Measurements from ENCODE around the gene TSPYL1. TPM values are rescaled to one million over a fixed set of nuclear protein-coding genes. Genes with fewer than 3 reads are reported as not detected.
A peak's percentile ranks its signal among the peaks of the same experiment; 100 is the strongest.

TSPYL1 gene
- total RNA-seq, 1 donor: 114 TPM

DNA sequence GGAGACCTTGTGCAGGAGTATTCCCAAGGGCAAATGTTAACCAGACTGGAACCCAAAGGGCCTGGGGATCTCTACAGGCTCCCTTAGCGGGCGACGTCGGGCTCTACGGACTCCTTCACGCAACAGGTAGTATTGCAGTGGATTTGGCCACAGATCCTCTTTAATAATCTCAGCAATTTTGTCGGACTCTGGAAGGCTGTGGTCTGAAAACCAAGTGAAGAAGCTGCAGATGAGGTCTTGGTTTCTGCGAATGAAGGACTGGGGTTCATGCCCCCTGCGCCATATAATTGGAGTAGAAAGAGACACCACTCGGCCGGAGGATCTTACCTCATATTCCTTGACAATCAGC is 1.3 kb downstream of the TSPYL1 start:
- no peak for DNase-seq (ENCODE audit: low read depth)
- peak overlapping the region; percentile 96 for H3K4me3 ChIP-seq (ENCODE audit: low read depth, low read length)
- TF ChIP-seq, protein P1, sequence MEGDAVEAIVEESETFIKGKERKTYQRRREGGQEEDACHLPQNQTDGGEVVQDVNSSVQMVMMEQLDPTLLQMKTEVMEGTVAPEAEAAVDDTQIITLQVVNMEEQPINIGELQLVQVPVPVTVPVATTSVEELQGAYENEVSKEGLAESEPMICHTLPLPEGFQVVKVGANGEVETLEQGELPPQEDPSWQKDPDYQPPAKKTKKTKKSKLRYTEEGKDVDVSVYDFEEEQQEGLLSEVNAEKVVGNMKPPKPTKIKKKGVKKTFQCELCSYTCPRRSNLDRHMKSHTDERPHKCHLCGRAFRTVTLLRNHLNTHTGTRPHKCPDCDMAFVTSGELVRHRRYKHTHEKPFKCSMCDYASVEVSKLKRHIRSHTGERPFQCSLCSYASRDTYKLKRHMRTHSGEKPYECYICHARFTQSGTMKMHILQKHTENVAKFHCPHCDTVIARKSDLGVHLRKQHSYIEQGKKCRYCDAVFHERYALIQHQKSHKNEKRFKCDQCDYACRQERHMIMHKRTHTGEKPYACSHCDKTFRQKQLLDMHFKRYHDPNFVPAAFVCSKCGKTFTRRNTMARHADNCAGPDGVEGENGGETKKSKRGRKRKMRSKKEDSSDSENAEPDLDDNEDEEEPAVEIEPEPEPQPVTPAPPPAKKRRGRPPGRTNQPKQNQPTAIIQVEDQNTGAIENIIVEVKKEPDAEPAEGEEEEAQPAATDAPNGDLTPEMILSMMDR (IDR thresholded peaks at IDR 0.05; ENCODE audit: insufficient read depth, low read depth, low read length): no peak

DNA sequence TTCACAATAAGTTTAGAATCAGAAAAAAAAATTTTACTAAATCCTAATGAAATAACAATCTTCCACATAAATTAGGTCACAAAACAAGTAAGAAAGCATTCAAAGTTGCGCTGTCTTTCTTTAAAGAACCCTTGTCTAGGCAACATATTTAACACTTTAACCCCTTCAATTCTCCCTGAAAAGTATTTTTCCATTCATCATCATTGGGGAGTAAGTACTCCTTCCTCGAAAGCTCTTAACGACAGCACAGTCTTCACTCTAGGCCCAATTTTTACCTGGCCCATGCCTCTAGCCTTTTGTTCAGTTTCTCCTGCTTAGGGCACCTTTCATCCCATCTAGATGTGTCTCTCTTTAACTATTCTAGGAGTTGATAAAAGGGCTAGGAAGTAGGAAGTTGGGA is 2.6 kb downstream of the TSPYL1 start:
- TF ChIP-seq, protein P1 (IDR thresholded peaks at IDR 0.05; ENCODE audit: insufficient read depth, low read depth, low read length): no peak
- no peak for DNase-seq (ENCODE audit: low read depth)
- peak overlapping the region; percentile 96 for H3K4me3 ChIP-seq (ENCODE audit: low read depth, low read length)

DNA sequence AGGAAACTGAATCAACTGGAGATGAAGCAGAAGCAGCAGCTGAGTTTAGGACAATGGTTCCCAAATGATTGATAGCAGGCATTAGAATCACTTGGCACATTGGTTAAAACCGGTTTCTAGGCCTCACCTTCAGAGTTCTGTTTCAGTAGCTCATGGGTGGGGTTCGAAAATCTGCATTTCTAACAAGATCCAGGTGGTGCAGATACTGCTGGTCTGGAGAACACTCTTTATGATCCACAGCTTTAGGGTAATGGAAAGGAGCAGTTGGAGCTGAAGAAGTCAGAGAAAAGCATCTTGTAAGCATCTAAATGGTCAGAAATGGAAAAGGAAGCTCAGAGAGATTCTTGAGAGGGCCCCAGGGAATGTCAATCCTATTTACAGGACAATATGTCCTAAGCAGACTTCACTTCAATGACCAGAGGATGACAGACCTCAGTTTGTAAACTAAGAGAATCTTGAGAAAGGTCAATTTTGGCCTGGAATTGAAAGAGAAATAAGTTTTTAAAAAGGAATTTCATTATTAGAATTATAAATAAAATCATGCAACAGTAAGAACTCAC is 8.5 kb downstream of the TSPYL1 start:
- H3K4me3 ChIP-seq (ENCODE audit: low read depth, low read length): no peak overlapping the region
- DNase-seq (ENCODE audit: low read depth): no peak
- TF ChIP-seq, protein P1 (IDR thresholded peaks at IDR 0.05; ENCODE audit: insufficient read depth, low read depth, low read length): no peak

DNA sequence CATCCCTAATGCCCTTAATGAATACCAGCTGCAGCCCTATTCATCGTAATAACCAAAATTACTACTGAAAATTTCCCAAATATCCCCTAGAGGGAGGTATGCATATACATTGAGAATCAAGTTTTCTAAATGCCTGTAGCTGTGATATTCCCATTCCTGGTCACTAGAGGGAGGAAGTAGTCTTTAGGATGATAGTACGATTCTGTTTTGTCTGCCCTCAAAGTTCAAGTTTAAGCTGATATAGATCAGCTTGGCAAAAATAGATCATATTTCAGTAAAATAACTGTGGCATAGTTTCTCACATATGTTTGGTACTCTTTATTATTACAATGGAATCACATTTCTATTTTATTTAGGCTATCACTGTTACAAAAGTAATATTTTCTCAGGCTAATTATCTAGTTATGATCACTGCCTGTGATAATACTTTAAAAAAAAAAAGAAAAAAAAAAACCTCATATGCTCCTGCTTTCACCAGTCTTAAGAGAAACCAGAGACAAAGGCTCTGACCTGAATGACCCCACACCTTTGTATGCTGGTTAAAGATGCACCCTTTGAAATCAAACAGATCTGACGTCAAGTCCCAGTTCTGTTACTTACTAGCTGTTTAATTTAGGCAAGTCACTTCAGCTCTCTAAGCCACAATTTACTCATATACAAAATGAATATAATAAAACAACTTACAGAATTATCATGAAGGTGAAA is 11.0 kb downstream of the TSPYL1 start:
- TF ChIP-seq, protein P1 (IDR thresholded peaks at IDR 0.05; ENCODE audit: insufficient read depth, low read depth, low read length): peak; percentile 97
- peak; percentile 84 for DNase-seq (ENCODE audit: low read depth)

DNA sequence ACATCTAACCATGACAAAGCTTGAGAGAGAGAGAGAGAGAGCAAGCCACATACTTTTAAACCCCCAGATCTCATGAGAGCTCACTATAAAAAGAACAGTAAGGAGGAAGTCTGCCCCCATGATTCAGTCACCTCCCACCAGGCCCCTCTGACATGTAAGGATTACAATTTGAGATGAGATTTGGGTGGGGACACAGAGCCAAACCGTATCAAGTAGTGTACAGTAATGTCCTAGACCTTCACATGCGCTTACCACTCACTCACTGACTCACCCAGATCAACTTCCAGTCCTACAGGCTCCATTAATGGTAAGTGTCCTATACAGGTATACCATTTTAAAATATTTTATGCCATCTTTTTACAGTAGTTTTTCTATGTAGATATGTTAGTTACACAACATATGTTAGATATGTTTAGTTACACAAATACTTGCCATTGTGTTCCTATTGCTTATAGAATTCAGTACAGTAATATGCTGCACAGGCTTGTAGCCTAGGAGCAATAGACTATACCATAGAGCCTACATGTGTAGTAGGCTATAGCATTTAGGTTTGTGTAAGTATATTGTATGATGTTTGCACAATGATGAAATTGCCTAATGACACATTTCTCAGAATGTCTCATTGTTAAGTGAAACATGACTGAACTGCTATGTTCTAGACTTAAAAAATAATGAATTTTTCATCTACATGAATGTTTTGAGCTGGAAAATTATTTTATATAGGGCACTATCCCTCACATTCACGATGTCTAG is 11.7 kb downstream of the TSPYL1 start:
- no peak overlapping the region for H3K4me3 ChIP-seq (ENCODE audit: low read depth, low read length)
- TF ChIP-seq, protein P1 (IDR thresholded peaks at IDR 0.05; ENCODE audit: insufficient read depth, low read depth, low read length): no peak
- no peak for DNase-seq (ENCODE audit: low read depth)

More for the DNA sequence above, 11.0 kb downstream of the TSPYL1 start:
- no peak overlapping the region for H3K4me3 ChIP-seq (ENCODE audit: low read depth, low read length)

DNA sequence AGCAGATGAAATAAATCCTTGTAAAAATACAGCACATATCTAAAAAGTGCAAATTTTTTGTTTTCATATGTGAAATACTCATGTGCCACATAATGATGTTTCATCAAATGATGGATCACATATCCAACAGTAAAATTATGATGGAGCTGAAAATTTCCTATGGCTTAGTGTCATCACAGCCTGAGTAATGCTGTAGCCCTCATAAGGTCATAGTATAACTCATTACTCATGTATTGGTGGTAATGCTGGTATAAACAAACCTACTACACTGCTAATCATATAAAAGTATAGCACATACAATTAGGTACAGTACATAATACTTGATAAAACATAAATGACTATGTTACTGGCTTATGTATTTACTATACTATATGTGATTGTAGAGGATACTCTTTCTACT is 12.9 kb downstream of the TSPYL1 start:
- no peak for DNase-seq (ENCODE audit: low read depth)
- TF ChIP-seq, protein P1 (IDR thresholded peaks at IDR 0.05; ENCODE audit: insufficient read depth, low read depth, low read length): no peak
- H3K4me3 ChIP-seq (ENCODE audit: low read depth, low read length): no peak overlapping the region
